Hematopoietic multipotent progenitor cell treated with erythropoietin and hydrocortisone succinate and interleukin-3 and kit ligand, for 8 days (in vitro differentiated cells): ENCODE results near the gene UEVLD.

Experiments used
- DNase-seq: peaks from one replicate; pipeline ENCODE4 v3.0.0-alpha.2; 2015

The UEVLD gene

DNA sequence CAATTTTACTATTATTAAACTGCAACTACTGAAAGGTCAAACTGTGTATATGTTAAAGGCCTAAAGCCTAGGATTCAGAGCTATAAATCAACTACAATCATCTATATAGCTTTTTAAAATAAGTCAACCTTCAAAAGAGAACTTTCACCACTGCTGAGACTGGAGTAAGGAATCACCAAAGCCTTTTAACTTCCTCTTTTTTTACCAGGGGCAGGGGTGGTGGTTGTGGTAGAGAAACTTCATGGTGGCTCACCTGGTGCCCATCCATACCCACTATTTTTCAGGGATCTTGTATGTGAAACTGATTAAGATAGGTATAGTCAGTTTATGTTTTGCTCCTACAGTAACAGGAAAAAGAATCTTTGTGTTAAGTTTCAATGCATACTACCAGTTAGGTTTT is 93.3 kb downstream of the UEVLD start:
- no peak for DNase-seq

DNA sequence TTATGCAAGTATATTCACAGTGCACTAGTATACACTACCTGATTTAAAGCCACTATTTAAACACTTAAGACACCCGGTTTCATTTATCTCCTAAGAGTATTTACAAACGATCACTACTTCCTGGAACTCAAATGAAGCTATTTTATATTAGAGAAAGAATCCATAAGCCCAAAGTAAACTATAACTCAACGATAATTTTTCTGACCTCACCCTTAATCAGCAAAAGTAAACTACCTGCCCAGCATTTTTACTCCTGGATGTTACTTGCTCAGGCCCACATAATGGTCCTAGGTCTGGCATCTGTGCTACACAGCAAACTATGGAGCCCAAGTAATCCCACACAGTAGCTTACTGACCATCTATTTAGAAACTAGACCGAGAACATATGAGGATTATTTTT is 95.2 kb downstream of the UEVLD start:
- DNase-seq: no peak

DNA sequence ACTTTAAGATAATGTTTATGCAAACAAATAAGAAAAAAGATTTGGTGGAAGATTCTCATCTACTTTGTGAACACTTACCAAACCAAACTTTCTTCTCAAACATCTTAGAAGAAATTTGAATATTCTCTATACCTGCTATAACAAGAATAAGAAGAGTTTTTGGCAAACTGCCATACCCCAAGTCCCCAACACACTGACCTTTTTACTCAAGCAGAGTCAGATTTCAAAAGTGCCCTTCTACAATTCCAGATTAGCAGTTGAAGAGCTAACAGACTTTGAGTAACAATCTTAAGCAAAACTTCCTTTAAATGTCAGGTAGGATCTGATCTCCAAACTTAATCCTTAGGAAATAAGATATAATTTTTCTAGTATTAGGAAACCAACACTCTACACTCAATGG is 95.6 kb downstream of the UEVLD start:
- DNase-seq: no peak

GRCh38 chr11:18491924-18492323 is 96.6 kb downstream of the UEVLD start:
- DNase-seq: no peak

DNA sequence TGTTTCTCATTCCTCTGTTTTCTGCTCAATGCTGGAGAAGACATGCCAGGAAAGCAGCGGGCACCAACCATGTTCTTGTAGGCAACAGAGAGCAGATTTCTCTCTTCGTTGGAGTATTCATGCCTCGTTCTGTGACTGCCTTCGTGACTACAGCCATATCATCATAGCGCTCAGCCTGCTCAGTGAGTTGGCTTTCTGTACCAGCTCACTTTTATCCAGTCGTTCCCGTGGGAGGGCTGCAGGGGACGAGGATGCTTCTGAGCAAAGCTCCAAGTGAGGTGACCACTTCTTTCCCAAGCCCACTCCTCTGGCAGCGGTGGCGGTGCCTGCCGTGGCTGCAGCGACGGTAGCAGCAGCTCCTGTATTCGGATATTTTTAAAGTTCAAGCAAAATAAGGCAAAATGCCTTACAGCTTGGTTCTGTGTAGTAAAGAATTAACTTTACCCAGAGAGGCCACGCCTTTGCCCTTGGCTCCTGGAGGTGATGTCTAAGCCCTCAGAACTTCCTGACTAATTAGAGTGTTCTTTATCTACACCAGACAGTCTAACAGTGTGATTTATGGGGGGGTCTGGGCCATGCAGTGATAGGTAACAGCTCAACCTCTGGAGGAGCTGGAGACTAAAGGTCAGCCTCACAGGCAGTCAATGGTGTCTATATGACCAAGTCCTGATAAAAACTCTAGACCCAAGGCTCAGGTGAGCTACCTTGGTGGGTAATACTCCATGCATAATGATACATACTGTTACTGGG is 97.6 kb downstream of the UEVLD start:
- DNase-seq: no peak

GRCh38 chr11:18490319-18490718 is 98.2 kb downstream of the UEVLD start:
- no peak for DNase-seq

DNA sequence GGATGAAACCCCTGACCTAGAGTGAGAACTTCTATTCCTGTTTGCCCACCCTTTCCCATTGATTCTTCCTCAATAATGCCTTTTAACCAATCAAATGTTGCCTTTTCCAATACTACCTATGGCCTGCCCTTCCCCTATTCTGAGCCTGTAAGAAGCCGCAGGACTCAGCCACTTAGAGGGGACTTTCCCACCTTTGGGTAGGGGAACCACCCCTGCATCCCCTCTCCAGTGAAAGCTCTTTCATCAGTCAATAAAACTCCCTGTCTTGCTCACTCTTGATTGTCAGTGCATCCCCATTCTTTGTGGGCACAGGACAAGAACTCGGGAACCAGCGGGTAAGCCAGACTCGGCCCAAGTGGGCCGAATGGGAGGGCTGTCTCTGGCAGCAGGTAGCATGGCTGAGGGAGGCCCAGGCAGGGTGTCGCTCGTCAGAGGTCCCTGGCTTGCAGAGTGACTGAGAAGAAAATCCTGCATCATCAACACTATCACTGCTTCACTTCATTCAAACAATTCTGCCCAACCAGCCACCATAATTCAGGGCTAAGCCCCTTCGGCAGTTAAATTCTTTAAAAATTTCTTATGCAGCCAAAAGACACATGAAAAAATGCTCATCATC is 102.5 kb downstream of the UEVLD start:
- no peak for DNase-seq
